ENCODE data around the gene ADCY7.

ADCY7 gene

GRCh38 chr16:50296807-50297206, 30.5 kb downstream of the ADCY7 start:
- in situ Hi-C loops (cut with HindIII; ENCODE audit: low sequenced_read_pairs) = no loop called here

GRCh38 chr16:50297301-50298074, 31.1 kb downstream of the ADCY7 start:
- in situ Hi-C loops (cut with HindIII; ENCODE audit: low sequenced_read_pairs) = no loop called here

- in situ Hi-C loops (cut with HindIII; ENCODE audit: low sequenced_read_pairs) = no loop called here
Observed at GRCh38 chr16:50298075-50298460, 31.7 kb downstream of the ADCY7 start.

GRCh38 chr16:50298591-50299507, 32.5 kb downstream of the ADCY7 start:
- in situ Hi-C loops (cut with HindIII; ENCODE audit: low sequenced_read_pairs) = no loop called here

GRCh38 chr16:50299508-50300105, 33.3 kb downstream of the ADCY7 start:
- in situ Hi-C loops (cut with HindIII; ENCODE audit: low sequenced_read_pairs) = no loop called here

GRCh38 chr16:50300942-50301625, 34.7 kb downstream of the ADCY7 start:
- in situ Hi-C loops (cut with HindIII; ENCODE audit: low sequenced_read_pairs) = no loop called here

GRCh38 chr16:50301626-50302471, 35.5 kb downstream of the ADCY7 start:
- in situ Hi-C loops (cut with HindIII; ENCODE audit: low sequenced_read_pairs) = no loop called here

- in situ Hi-C loops (cut with HindIII; ENCODE audit: low sequenced_read_pairs) = no loop called here
Observed at GRCh38 chr16:50302472-50303005, 36.2 kb downstream of the ADCY7 start.

GRCh38 chr16:50303041-50303604, 36.8 kb downstream of the ADCY7 start:
- in situ Hi-C loops (cut with HindIII; ENCODE audit: low sequenced_read_pairs) = no loop called here

GRCh38 chr16:50303605-50304466, 37.5 kb downstream of the ADCY7 start:
- in situ Hi-C loops (cut with HindIII; ENCODE audit: low sequenced_read_pairs) = no loop called here

GRCh38 chr16:50304467-50305440, 38.4 kb downstream of the ADCY7 start:
- in situ Hi-C loops (cut with HindIII; ENCODE audit: low sequenced_read_pairs) = no loop called here

GRCh38 chr16:50305441-50306061, 39.2 kb downstream of the ADCY7 start:
- in situ Hi-C loops (cut with HindIII; ENCODE audit: low sequenced_read_pairs) = no loop called here

GRCh38 chr16:50306287-50306686, 39.9 kb downstream of the ADCY7 start:
- in situ Hi-C loops (cut with HindIII; ENCODE audit: low sequenced_read_pairs) = no loop called here

- in situ Hi-C loops (cut with HindIII; ENCODE audit: low sequenced_read_pairs) = no loop called here
Observed at GRCh38 chr16:50308237-50308965, 42.0 kb downstream of the ADCY7 start.

GRCh38 chr16:50309156-50309526, 42.8 kb downstream of the ADCY7 start:
- in situ Hi-C loops (cut with HindIII; ENCODE audit: low sequenced_read_pairs) = no loop called here

- in situ Hi-C loops (cut with HindIII; ENCODE audit: low sequenced_read_pairs) = no loop called here
Observed at GRCh38 chr16:50309527-50310307, 43.4 kb downstream of the ADCY7 start.
